GM12878 (cell line): ENCODE data around the gene ARRDC1. TPM values are rescaled to one million over a fixed set of nuclear protein-coding genes. Genes with fewer than 3 reads are reported as not detected.

Experiments
- ATAC-seq: fragments of 200-7000 bp; cut with Tn5 transposase; 3 replicates; pipeline ENCODE4 v1.9.1; 2020; ENCODE audit warnings: mild to moderate bottlenecking, moderate library complexity
- BruUV-seq: library from RNA; stranded (reverse); fragments of 400-500 nt; replicated peaks from 2 replicates; lab custom pipeline; 2021; lab: Mats Ljungman, UMichigan
- CTCF ChIA-PET: fragments of 300-600 bp; sonication (Branson Sonifier 250); formaldehyde crosslinking; extraction: SDS; loops from one replicate; lab custom pipeline; 2021; ENCODE audit warnings: inconsistent platforms; lab: Yijun Ruan, JAX
- POLR2A ChIA-PET: fragments of 350-600 bp; formaldehyde crosslinking; extraction: SDS; loops from one replicate; lab custom pipeline; 2021; ENCODE audit warnings: inconsistent platforms; lab: Charles Lee
- RAD21 ChIA-PET: fragments of 300-600 bp; sonication (Branson Sonifier 250); formaldehyde crosslinking; loops from one replicate; lab custom pipeline; 2023; ENCODE audit warnings: antibody characterized with exemption; ENCODE audit not compliant: unreplicated experiment; lab: Charles Lee
- SMC1A ChIA-PET: fragments of 300-600 bp; sonication (Branson Sonifier 250); formaldehyde crosslinking; loops from one replicate; lab custom pipeline; 2023; ENCODE audit not compliant: unreplicated experiment, uncharacterized antibody; lab: Charles Lee
- DNase-seq: peaks from one replicate; pipeline ENCODE4 v3.0.0-alpha.2; 2011; ENCODE audit warnings: low read depth, low spot score
- FAIRE-seq: peaks from 3 replicates; lab custom pipeline; 2011; peaks lifted over from hg19 to GRCh38; lab: Jason Lieb, UNC
- H2AFZ ChIP-seq: 2 replicates; pipeline ENCODE4 v1.6.0; 2011; ENCODE audit warnings: low read depth, low read length, control low read depth; ENCODE audit not compliant: control insufficient read depth
- H3K27ac ChIP-seq: 2 replicates; pipeline ENCODE4 v1.5.1; 2011; ENCODE audit warnings: control low read depth; ENCODE audit not compliant: control insufficient read depth, insufficient read depth
- H3K27me3 ChIP-seq, 2 experiments: replicated peaks in 1 of 2; 2 replicates each; pipeline versions ENCODE4 v1.6.0 to v1.6.1; 2011; ENCODE audit warnings: low read length in 1 of 2; ENCODE audit not compliant: control insufficient read depth in 2 of 2, insufficient read depth in 2 of 2
- H3K36me3 ChIP-seq, 2 experiments: 2 replicates each; pipeline ENCODE4 v1.5.1; 2011; ENCODE audit warnings: low read length in 1 of 2; ENCODE audit not compliant: control insufficient read depth in 2 of 2, insufficient read depth in 2 of 2
- H3K4me1 ChIP-seq: 2 replicates; pipeline ENCODE4 v1.6.1; 2011; ENCODE audit warnings: mild to moderate bottlenecking, low read length, moderate library complexity, mixed read lengths; ENCODE audit not compliant: control insufficient read depth, insufficient read depth
- H3K4me2 ChIP-seq: 2 replicates; pipeline ENCODE4 v1.6.0; 2011; ENCODE audit warnings: control low read depth; ENCODE audit not compliant: control insufficient read depth, insufficient read depth
- H3K4me3 ChIP-seq: fragments of 200-600 bp; sonication (generic); 2 replicates; pipeline ENCODE4 v1.5.1; 2016
- H3K79me2 ChIP-seq: 2 replicates; pipeline ENCODE4 v1.6.0; 2011; ENCODE audit warnings: low read length; ENCODE audit not compliant: control insufficient read depth, insufficient read depth
- H3K9ac ChIP-seq: 2 replicates; pipeline ENCODE4 v1.8.0; 2011; ENCODE audit warnings: low read length, control low read depth, mixed read lengths; ENCODE audit not compliant: control insufficient read depth, insufficient read depth
- H3K9me3 ChIP-seq: replicated peaks from 3 replicates; pipeline ENCODE4 v1.5.1; 2011; ENCODE audit warnings: mild to moderate bottlenecking, low read length; ENCODE audit not compliant: control insufficient read depth, insufficient read depth
- H4K20me1 ChIP-seq: 2 replicates; pipeline ENCODE4 v1.6.0; 2011; ENCODE audit not compliant: control insufficient read depth, insufficient read depth
- ASH2L ChIP-seq: fragments of 300-600, 200-600 bp; sonication (generic); IDR thresholded peaks from 2 replicates; pipeline ENCODE4 v1.6.1; 2017; ENCODE audit warnings: low read depth, mild to moderate bottlenecking, borderline replicate concordance
- BCL11A ChIP-seq: IDR thresholded peaks from 2 replicates; pipeline ENCODE4 v1.6.1; 2011; ENCODE audit warnings: low read depth, low read length
- BMI1 ChIP-seq: fragments of 450-650 bp; IDR thresholded peaks from 2 replicates; pipeline ENCODE4 v1.6.1; 2016; ENCODE audit warnings: mild to moderate bottlenecking, moderate library complexity, borderline replicate concordance
- CREM ChIP-seq: IDR thresholded peaks from 2 replicates; pipeline ENCODE4 v1.6.1; 2014; ENCODE audit warnings: antibody characterized with exemption, low read depth
- EGR1 ChIP-seq, 2 experiments: IDR thresholded peaks; 1 replicate in 1 of 2; 2 replicates in 1 of 2; pipeline ENCODE4 v1.6.1; 2011 to 2012; ENCODE audit warnings: low read depth in 2 of 2, low read length in 2 of 2, borderline replicate concordance in 1 of 2, mild to moderate bottlenecking in 1 of 2, moderate library complexity in 1 of 2
- EZH2 ChIP-seq: IDR thresholded peaks from 2 replicates; pipeline ENCODE4 v1.6.1; 2012; ENCODE audit warnings: low read depth, mild to moderate bottlenecking, control low read depth, inconsistent platforms, low read length, borderline replicate concordance; ENCODE audit not compliant: control insufficient read depth
- IRF4 ChIP-seq: IDR thresholded peaks from 2 replicates; pipeline ENCODE4 v1.6.1; 2011; ENCODE audit warnings: low read depth, low read length
- KDM1A ChIP-seq: fragments of 200-600 bp; sonication (generic); IDR thresholded peaks from 2 replicates; pipeline ENCODE4 v1.6.1; 2016; ENCODE audit warnings: borderline replicate concordance
- LARP7 ChIP-seq: fragments of 450-650 bp; IDR thresholded peaks from 2 replicates; pipeline ENCODE4 v1.6.1; 2017; ENCODE audit warnings: mild to moderate bottlenecking
- MAX ChIP-seq: IDR thresholded peaks from 2 replicates; pipeline ENCODE4 v1.6.1; 2012; ENCODE audit warnings: low read depth, low read length, improper control_type of control experiment
- MTA2 ChIP-seq: fragments of 450-650 bp; IDR thresholded peaks from 2 replicates; pipeline ENCODE4 v1.6.1; 2016; ENCODE audit warnings: low read depth, mild to moderate bottlenecking, moderate library complexity
- MTA3 ChIP-seq: IDR thresholded peaks from 2 replicates; pipeline ENCODE4 v1.6.1; 2012; ENCODE audit warnings: low read length, inconsistent platforms, borderline replicate concordance
- STAT3 ChIP-seq: IDR thresholded peaks from 2 replicates; pipeline ENCODE4 v1.6.1; 2011; ENCODE audit warnings: low read depth, low read length, improper control_type of control experiment
- YBX1 ChIP-seq: fragments of 450-650 bp; IDR thresholded peaks from 2 replicates; pipeline ENCODE4 v1.6.1; 2016; ENCODE audit warnings: antibody characterized with exemption
- ZNF207 ChIP-seq: fragments of 450-650 bp; IDR thresholded peaks from 2 replicates; pipeline ENCODE4 v1.6.1; 2014; ENCODE audit warnings: antibody characterized with exemption, mild to moderate bottlenecking, borderline replicate concordance
- ZNF217 ChIP-seq: fragments of 450-650 bp; IDR thresholded peaks from 2 replicates; pipeline ENCODE4 v1.6.1; 2017; ENCODE audit warnings: antibody characterized with exemption, mild to moderate bottlenecking
- ZNF384 ChIP-seq: IDR thresholded peaks from 2 replicates; pipeline ENCODE4 v1.6.1; 2012; ENCODE audit warnings: low read depth, mild to moderate bottlenecking, low read length, improper control_type of control experiment, borderline replicate concordance
- ZNF592 ChIP-seq: fragments of 450-650 bp; IDR thresholded peaks from 2 replicates; pipeline ENCODE4 v1.6.1; 2017; ENCODE audit warnings: mild to moderate bottlenecking, moderate library complexity
- WGBS: methylation state at CpG from one replicate; pipeline ENCODE4 v1.1.6; 2016; ENCODE audit warnings: low lambda C conversion rate; ENCODE audit not compliant: insufficient replicate concordance, insufficient coverage; ENCODE audit errors: missing lambda C conversion rate; 5-methylcytosine and 5-hydroxymethylcytosine counted together
- in situ Hi-C: fragments of 300-500 bp; cut with MboI; formaldehyde crosslinking; loops from 9 replicates; pipeline ENCODE4 v1.14.3; 2018; ENCODE audit warnings: mixed read lengths
- intact Hi-C: fragments of 100-400 bp; cut with micrococcal nuclease; formaldehyde crosslinking; loops from one replicate; pipeline ENCODE4 v1.14.2; 2022; ENCODE audit not compliant: unreplicated experiment
- polyA plus RNA-seq, 11 experiments: library from polyadenylated mRNA; depleted of rRNA in 4 of 11; unstranded in 6 of 11; stranded (reverse) in 5 of 11; fragments of >200 nt; fragmentation: Nextera tagmentation in 4 of 11; fragmentation: Illumina TruSeq in 1 of 11; extraction: Ambion mirVana in 4 of 11; extraction: Trizol in 1 of 11; gene quantifications; 1 replicate in 1 of 11; 2 replicates in 10 of 11; pipeline versions ENCODE4 v1.2.1 to v1.2.3, GENCODE V29; 2011 to 2016; ENCODE audit warnings: inconsistent platforms in 2 of 11, missing spikeins in 2 of 11, low read depth in 1 of 11
- total RNA-seq, 4 experiments: library from RNA; depleted of rRNA in 3 of 4; stranded (reverse); fragments of >200 nt in 3 of 4; fragmentation: Illumina TruSeq in 1 of 4; extraction: Trizol in 1 of 4; gene quantifications; 2 replicates each; pipeline versions ENCODE4 v1.2.1 to v1.2.3, GENCODE V29; 2013 to 2021

Gene ARRDC1
- total and polyA plus RNA-seq, 10 of the 15 experiments (the other 5 are each of a cell fraction or from before 2014, with no cell fraction given): 0.23 to 34.4 (median 20.9) TPM

- H3K27ac ChIP-seq: peak within 1 kb of the TSS; percentile 96
- ATAC-seq (peak; percentile 80), DNase-seq (peak; percentile 32), FAIRE-seq (no peak)
- peaks cover 55% of the 10 kb centered on the region for H3K79me2 ChIP-seq
- H3K4me1 ChIP-seq: peaks cover 12% of the 10 kb centered on the region
- H2AFZ ChIP-seq: peak within 1 kb of the TSS; percentile 94
- peak within 1 kb of the TSS; percentile 95 for H3K4me3 ChIP-seq
- ChIA-PET SMC1A (interaction anchor here (1.0 to 1.1 kb wide), 2 partner anchors 10 to 139 kb away, joined by 3 to 5 read pairs; no protein-coding TSS in a partner anchor), CTCF (interaction anchor here (0.6 to 1.6 kb wide), 3 partner anchors 10 to 14 kb away, joined by 3 to 4 read pairs (median 3); no protein-coding TSS in a partner anchor), POLR2A (interaction anchor here (0.6 to 1.6 kb wide), 4 partner anchors 10 to 123 kb away, joined by 3 to 10 read pairs (median 3); partner anchors contain the start of gene ARRDC1), RAD21 (interaction anchor here (0.6 to 1.2 kb wide), 5 partner anchors 10 to 28 kb away, joined by 3 read pairs; partner anchors contain the start of genes ARRDC1 and ZMYND19)
- no peaks in the 10 kb centered on the region for H3K27me3 ChIP-seq
- H3K9ac ChIP-seq: peak within 1 kb of the TSS; percentile 96
- no peaks in the 10 kb centered on the region for H3K9me3 ChIP-seq
- peaks cover 2 to 5% of the 10 kb centered on the region in 2 experiments; a peak in 3 of 4 replicates for H3K36me3 ChIP-seq
- peak within 1 kb of the TSS; percentile 92 for H3K4me2 ChIP-seq
- BruUV-seq: TSS peak; percentile 87
- intact Hi-C loops (loop anchor here (2.0 kb wide), 1 partner anchor 40 kb away; the partner anchor contains the start of gene DPH7), in situ Hi-C loops (no loop called here)
- WGBS: under 1% methylated on average over 73 of the region's 94 CpGs
- H4K20me1 ChIP-seq: no peaks in the 10 kb centered on the region
- TF ChIP-seq MTA2 (peak; percentile 97), CREM (peak; percentile 71), LARP7 (0 out of 2 replicates have a peak, but pooled peaks have one; percentile 57), STAT3 (no peak), MAX (no peak; the same call in 1 of the 2 replicates), EGR1 (IDR thresholded peaks at IDR 0.05; ENCODE audit: borderline replicate concordance in 1 of 2, low read depth in 2 of 2, low read length in 2 of 2) (peak in 1 of 2 experiments; percentile 58; a peak in 1 of 3 replicates), ZNF592 (no peak), BMI1 (no peak), ZNF217 (no peak), ZNF384 (no peak), ZNF207 (peak; percentile 66; the same call in 1 of the 2 replicates), KDM1A (no peak), MTA3 (peak; percentile 72; the same call in 1 of the 2 replicates), IRF4 (no peak), BCL11A (no peak), YBX1 (no peak), ASH2L (no peak), EZH2 (no peak)
These were observed 12.9 kb downstream of the ARRDC1 start, which contains the start of gene EHMT1 for GRCh38 chr9:137618105-137619067. Gene EHMT1 (plus strand): TSS chr9:137619005. CDS start chr9:137619029, 24 bp downstream.
